G401.6 (cell line): ENCODE data around the gene TARBP1.

Experiments
- FAIRE-seq: peaks from 2 replicates; lab custom pipeline; 2012; peaks lifted over from hg19 to GRCh38; lab: Jason Lieb, UNC

TARBP1 gene

DNA sequence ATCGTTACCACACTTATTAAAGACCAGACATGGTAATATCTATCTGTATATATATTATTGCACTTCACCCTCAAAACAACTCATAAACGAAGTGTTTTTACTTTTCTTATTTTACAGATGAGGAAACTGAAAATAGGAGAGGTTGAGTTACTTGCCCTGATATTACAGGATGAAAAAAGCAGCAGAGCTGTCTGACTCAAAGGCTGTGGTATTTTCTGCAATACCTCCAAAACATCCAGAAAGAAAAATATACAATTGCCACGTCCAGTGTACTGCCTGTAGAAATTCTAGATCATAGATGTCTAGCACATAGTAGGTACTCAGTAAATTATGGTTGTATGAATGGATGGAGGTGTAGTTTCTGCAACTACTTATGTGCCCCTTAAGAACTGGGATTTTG lies 5.2 kb upstream of the TARBP1 start:
- no peak for FAIRE-seq

DNA sequence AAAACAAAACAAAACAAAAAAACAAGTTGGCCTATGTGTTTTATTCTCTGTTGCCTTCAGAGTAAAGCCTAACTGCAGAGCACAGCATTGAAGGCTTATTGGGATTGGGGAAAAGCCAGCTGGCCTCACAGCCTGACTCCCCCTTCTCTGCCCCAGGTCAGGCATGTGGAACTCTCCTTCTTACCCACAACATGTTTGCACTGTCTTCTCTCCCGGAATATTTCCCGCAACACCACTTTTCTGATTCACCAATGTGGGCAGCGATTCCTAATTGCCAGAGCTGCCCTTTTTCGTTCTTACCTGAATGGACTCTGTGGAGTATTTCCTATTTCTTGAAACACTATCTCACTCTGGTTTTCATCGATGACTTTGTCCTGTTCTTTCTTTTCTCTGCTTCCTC lies 2.8 kb upstream of the TARBP1 start:
- FAIRE-seq, result no peak

DNA sequence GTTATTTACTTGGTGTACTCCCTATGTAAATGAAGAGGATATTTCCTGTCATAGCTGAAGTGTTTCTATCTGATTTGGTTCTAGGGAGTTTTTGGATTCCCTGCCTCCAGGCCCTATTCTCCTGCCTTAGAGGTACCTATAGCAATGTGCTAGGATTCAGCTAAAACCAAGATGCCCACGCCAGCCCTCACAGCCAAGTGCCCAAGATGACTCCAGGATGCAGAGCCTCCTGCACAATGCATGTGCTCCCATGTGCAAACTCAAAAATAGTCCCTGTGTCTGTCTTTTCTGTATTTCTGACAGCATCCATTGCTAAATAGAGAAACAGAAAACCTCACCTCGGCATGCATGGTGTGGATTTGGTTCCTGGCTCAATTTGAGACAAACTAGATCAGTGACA lies 887 bp upstream of the TARBP1 start:
- FAIRE-seq, result no peak

DNA sequence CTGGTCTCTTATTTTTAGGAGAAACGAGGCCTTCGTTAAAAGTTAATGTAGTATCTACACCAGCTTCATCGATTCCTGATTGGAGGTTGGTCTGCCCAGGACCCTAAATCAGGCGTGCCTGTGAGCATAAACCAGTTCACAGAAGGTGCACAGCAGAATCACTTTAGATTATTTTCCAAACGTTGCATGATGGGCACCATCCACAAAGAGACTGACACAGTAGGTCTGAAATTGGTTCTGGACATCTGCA lies 256 bp upstream of the TARBP1 start:
- no peak for FAIRE-seq

DNA sequence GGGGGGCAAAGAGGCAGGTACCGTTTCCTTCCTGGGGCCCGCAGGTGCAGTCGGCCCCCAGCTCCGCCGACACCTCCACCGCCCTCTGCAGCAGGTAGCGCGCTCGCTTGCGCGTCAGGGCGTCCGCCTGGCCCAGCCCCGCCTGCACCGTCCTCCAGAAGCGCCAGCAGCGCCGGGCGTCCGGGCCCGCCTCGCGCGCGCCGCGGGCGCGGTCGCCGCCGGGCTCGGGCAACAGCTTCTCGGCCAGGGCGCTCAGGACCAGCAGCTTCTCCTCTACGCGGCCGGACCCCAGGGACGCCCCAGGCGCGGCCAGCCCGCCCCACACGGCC lies 863 bp downstream of the TARBP1 start:
- FAIRE-seq, result no peak

DNA sequence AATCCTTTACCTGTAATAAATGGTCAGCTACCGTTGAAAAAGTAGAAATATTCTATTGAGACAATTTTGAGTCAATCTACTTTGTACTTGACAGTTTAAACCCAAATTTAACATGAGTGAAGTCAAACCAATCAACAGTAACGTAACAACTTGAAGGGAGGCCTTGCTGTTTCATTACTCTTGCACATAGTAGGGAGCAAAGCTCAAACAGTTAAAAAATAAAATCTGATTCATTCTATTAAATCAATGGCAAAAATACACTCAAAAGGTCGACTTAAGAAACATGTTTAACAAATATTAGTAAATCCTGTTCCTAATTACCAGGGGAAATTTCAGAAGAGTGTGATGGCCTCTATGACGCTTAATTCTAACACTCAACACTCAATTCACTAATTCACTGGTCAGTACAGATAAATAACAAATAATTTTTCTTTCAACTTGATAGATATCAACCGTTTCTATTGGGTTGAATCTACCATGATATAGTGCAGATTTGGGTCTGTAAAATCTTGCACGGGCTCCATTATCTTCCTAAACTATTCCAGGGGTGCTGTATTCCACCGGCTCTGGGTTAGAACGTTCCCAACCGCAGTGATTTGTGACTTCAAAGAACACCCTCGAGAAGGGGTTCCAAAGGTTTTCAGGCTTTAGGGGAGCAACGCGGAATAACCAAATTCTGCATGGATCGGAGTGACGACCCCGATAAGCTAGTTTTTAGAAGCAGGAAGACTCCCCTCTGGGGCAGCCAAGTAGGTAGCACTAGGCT lies 1.4 kb downstream of the TARBP1 start:
- FAIRE-seq, result no peak

DNA sequence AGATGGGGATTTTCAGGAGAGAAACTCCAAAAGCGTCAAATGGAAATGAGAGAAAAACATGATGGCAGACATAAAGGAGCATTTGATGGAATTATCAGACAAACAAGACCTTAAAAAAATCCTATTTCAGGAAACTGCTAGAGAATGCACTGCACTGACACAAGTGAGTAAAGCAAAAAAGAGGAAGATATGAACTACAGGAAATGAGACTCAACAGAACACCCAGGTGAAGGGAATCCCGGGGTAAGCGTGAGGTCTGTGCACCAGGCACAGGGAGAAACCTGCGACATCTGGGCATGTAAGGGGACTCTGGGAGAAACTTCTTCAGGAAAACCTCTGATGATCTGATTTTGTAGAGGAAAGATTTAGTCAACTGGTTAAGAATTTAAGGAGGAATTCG lies 2.8 kb downstream of the TARBP1 start:
- FAIRE-seq, result no peak

DNA sequence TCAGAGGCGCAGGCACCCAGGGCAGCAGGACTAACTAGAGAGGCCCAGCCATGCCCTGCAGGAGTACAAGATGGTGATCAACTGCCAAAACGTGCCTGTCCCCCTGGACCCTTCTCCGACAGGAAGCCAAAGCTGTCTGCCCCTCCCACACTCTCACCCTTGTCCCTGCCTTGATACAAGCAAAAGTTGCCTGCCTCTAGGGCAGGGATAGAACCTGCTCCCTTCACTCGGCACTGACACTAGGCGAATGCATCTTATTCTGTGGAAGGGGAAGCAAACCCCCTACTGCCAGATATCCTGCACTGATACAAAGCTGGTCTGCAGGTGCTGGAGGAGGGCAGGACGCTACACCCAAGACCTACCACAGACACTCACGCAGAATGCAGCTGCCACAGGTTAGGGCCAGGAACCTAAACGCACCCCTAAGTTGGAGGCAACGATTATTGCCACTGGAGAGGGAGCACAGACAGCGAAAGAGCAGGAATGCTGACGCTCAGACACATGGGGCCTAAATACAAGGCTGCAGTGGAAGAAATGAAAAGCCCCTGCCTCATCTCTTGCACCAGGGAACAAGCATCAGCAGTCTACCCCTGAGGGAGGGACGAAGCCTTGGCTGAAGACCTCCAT lies 3.7 kb downstream of the TARBP1 start:
- no peak for FAIRE-seq

DNA sequence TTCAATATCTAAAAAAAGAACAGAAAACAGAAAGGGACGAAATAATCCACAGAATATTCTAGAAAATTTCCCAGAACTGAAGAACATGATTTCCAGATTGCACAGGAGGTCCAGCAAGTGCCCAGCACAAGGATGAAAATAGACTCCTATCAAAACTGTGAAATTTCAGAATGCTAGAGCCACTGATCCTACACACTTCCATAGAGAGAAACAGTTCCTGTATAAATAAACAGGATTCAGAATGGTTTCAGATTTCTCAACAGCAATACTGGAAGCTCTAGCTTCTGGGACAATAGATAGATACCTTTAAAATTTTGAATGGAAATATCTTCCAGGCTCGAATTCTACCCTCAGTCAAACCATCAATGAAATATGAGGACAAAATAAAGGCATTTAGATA lies 4.6 kb downstream of the TARBP1 start:
- FAIRE-seq, result no peak

DNA sequence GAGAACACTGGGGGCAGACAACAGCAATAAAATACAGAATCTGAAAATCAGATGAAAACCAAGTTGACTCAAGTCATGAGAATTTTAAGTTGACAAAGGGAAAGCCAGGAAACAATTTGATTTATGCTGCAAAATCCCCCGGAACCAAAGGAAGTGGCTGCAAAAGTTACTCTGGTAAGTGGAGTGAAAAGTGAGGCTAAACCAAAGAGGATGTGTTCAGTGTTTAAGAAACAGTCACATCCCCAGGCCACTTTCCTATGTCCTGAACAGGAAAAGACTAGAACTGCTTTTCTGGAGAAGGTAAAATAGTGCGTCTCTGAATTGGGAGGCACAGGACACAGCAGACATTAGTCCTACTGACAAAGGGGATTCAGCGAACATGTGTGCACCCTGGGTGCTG lies 5.9 kb downstream of the TARBP1 start:
- no peak for FAIRE-seq

DNA sequence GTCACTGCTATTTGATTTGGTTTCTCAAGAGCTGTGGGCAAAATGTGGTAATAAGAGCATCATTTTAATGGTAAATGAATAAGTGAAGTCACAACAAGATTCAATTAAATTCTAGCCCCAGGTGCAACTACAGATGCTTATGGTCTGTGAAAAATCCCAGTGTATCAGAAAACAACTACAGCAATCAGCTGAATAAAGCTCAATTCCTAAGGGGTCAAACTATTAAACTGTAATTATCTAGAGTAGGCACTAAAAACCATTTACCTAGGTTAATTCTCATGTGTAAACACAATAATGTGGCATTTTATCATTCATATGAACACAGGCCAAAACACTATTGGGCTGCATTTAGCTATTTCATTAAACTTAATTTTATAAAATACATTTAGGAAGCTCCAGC lies 9.6 kb downstream of the TARBP1 start:
- no peak for FAIRE-seq

DNA sequence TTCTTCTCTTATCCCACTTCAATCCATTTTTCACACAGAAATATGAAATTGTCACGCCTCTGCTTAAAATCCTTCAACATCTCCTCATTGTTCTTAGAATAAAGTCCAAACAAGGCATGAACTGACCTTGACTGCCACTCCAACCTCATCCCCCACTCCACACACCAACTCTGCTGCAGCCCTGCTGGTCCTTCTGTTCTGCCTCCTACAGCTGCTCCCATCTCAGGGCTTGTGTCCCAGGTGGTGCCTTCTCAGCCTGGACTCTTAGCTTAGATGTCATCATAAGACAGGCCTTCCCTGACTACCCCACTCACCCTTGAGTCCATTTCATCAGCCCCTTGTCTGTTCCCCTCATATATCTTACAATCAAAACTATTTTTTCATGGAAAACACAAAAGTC lies 10.4 kb downstream of the TARBP1 start:
- FAIRE-seq, result no peak

DNA sequence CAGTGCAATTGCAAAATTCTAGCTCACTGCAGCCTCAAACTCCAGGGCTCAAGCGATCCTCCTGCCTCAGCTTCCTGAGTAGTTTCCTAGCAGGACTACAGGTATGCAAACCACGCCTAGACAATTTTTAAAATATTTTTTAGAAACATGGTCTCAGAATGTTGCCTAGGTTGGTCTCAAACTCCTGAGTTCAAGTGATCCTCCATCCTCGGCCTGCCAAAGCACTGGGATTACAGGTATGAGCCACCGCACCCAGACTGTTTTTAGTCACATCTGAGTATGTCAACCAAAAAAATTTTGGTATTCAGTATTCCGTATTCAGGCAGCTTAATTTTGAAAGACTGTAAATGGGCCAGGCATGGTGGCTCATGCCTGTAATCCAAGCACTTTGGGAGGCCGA lies 11.2 kb downstream of the TARBP1 start:
- FAIRE-seq, result no peak

DNA sequence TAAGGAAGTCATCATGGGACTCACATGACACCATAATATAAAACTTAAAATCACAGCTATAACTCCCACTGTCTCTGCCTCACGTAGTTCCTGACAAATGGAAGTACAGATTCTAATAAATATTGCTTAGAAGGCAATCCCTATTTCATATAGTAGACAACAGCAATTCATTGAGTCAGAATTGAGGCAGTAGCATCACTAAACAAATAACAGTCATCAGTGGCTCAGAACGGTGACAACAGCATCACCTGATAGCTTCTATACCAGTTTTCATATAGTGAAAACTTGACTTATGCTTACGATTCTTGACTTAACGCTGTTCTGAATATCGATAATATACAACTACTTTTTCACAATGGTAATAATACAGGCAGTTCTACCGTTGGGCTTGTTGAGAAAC lies 12.0 kb downstream of the TARBP1 start:
- FAIRE-seq, result no peak

DNA sequence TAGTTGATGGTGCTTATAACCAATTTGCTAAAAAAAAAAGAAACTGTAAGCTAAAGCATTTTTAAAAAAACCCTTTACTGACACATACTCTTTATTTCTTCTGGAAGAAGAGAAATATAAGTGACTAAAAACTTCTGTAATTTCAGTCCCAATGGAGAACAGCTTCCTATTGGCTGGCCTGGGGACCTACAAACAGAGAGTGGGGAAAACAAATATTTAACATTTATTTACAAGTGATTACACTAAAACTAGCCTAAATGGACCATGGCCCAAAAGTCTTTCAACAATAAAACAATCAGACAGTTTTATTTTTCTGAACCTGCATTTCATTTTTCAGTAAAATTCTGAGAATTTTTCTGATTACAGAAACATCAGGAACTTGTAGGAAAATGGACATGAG lies 15.2 kb downstream of the TARBP1 start:
- FAIRE-seq, result no peak

DNA sequence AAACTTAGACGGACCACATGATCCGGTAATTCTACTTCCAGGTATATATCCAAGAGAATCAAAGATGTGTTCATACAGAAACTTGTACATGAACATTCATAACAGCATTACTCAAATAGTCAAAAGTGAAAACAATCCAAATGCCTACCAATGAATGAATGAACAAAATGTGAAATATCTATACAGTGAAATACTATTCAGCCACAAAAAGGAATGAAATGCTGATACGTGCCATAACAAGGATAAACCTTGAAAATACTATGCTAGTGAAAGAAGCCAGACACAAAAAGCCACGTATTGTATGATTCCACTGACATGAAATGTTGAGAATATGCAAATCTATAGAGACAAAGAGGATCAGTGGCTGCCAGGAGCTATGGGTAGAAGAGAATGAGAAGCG lies 18.3 kb downstream of the TARBP1 start:
- no peak for FAIRE-seq

DNA sequence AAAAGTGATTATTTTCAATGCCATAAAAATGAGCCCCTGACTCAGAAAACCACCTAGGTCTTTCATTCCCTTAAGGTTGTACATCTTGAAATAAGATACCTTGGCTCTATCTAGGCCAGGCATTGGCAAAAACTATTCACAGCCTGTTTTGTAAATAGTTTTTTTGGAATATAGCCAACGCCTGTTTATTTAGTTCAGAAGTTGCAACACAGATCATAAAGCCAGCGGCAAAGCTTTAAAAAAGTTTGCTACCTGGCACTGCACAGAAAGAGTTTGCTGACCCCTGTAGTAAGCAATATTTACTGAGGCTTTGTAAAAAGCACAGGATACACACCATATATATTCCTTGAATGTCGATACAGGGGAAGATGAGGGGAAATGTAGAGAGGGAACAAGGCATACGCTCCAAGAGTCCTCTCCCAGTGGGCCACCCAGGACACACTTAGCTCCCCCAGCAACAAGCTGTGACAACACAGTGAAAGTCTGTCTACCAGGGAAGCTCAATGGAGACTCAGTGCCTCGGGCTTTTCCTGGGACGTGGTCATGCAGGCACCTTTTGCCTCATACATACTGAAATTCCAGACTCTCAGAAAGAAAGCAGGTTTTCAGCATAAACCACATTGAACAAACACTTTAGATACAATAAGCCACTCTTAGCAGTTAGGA lies 20.5 kb downstream of the TARBP1 start:
- no peak for FAIRE-seq

DNA sequence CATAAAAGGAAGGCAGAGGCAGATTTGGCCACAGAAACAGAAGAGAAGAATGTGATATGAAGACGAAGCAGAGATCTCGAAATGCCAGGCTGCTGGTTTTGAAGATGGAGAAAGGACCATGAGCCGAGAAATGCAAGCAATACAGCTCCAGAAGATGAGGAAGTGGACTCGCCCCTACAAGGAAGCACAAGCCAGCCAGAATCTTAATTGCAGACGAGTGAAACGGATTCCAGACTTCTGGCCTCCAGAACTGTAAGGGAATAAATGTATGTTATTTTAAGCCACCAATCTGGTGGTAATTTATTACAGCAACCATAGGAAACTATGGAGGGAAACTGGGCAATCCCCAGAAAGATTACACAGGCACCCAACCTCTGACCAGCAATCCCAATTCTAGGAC lies 24.1 kb downstream of the TARBP1 start:
- FAIRE-seq, result no peak

DNA sequence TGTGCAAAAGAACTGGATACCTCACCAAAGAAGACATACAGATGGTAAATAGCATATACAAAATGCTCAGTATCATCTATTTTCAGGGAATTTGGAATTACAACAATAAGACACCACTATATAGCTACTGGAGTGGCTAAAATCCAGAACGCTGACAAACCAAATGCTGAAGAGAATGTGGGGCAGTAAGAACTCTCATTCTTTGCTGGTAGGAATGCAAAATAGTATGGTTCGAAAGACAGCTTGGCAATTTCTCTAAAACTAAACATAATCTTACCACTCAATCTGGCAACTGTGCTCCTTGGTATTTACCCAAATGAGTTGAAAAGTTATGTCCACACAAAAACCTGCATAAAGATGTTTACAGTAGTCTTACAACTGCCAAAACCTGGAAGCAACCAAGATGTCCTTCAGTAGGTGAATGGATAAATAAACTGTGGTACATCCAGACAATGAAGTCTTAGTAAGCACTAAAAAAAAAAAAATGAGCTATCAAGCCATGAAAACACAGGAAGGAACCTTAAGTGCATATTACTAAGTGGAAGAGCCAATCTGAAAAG lies 26.5 kb downstream of the TARBP1 start:
- FAIRE-seq, result no peak

DNA sequence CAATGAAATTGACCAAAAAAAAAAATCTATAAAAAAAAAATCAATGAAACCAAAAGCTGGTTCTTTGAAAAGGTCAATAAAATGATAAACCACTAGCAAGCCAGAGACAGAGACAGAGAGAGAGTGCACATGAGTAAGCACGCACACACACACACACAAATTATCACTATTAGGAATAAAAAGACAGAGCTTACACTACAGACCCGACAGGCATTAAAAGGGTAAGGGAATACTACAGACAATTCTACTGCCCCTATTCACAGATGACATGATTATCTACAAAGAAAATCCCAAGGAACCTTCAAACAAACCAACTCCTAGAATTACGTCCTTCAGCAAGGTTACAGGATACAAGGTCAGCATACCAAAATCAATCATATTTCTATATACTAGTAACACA lies 38.6 kb downstream of the TARBP1 start:
- FAIRE-seq, result no peak

DNA sequence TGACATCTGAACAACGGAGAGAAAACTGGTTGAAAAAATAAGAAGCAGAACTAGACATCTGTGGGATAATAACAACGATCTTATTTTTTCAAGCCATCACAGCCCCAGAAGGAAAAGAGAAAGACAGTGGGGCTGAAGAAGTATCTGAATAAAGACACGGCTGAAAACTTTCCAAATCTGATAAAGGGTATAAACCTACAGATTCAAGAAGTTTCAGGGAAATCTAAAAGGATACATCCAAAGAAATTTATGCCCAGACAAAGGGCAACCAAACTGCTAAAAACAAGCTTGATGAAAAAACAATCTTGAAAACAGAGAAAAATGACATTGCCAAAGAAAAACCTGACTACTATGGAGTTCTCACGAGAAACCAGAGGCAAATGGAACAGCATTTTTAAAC lies 40.4 kb downstream of the TARBP1 start:
- FAIRE-seq, result no peak

DNA sequence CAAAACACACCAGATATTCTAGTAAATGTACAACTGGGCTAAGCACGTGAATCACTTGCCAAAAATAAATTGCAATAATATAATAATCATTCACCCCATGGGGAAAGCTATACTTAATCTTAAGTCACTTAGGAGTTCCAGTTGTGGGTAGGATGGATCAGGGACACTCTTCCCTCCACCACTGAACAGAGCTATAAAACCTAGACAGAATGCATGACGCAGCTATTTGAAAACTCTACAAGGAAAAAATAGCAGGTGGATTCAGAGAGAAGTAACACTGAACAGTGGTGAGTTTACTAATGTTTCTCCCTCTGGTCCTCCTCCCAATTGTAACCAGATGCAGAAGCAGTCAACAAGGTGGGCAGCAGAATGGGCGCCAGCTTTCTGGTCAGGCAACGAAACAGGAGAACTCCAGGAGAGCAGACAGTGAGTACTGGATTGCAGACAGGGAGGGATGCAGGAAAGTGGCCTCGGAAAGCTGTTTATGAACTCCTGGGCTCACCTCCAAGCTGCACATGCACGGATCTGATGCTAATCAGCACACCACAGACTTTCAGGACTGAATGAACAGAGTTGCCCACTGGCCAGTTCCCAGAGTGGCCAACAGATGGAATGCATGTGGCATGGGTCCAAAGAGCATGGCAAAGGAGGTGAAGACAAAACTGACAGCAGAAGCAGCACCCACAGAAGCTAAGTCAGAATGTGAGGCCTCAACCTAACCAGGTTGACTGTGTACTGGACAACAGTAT lies 41.4 kb downstream of the TARBP1 start:
- FAIRE-seq, result no peak

DNA sequence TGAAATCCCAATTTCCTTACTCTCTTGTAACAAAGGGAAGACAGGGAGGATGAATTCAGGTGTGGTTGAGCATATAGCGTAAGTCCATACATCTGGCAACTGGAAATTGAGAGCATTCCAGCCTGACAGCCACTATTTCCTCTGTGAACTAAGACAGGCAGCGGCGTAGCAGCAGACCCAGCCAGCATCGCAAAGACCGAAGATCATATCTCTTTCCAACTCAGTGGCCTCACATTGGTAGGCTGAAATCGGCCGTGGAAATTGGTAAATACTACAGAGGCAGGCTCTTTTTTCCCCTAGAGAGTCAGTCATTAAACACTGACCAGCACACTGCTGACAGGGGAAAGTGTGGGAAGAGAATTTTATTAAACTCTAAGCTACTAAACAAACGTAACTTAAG lies 43.4 kb downstream of the TARBP1 start:
- FAIRE-seq, result no peak
